Cardiac muscle cell (in vitro differentiated cells and primary cell): Measurements from ENCODE around the gene RELN. TPM values are rescaled to one million over a fixed set of nuclear protein-coding genes. Genes with fewer than 3 reads are reported as not detected.
"Not testable (repeated sequence)": the region's sequence is repeated elsewhere in the genome, so short reads cannot be mapped to it uniquely, and the experiment has no call there.

ENCODE experiments used
- DNase-seq, 2 donors: peaks; one replicate each; pipeline versions ENCODE4 v3.0.0 to v3.0.0-alpha.2; 2010 to 2017; ENCODE audit warnings: low read depth in 1 of 2, low spot score in 1 of 2
- H3K27ac ChIP-seq: fragments of 200-600 bp; sonication (generic); 2 replicates; pipeline ENCODE4 v1.5.1; 2016
- H3K27me3 ChIP-seq: fragments of 200-600 bp; sonication (generic); 2 replicates; pipeline ENCODE4 v1.6.0; 2016; ENCODE audit warnings: control low read depth
- H3K36me3 ChIP-seq: fragments of 200-600 bp; sonication (generic); 2 replicates; pipeline ENCODE4 v1.5.1; 2016; ENCODE audit warnings: control low read depth
- H3K4me1 ChIP-seq: fragments of 200-600 bp; sonication (generic); 2 replicates; pipeline ENCODE4 v1.8.1; 2017; ENCODE audit warnings: low read depth, mild to moderate bottlenecking, mixed run types
- H3K4me3 ChIP-seq: fragments of 200-600 bp; sonication (generic); 2 replicates; pipeline ENCODE4 v1.5.1; 2016; ENCODE audit warnings: mild to moderate bottlenecking
- H3K9me3 ChIP-seq: fragments of 200-600 bp; sonication (generic); 2 replicates; pipeline ENCODE4 v1.5.1; 2017; ENCODE audit warnings: low read depth, mild to moderate bottlenecking, control low read depth
- polyA plus RNA-seq: library from polyadenylated mRNA; unstranded; fragments of >200 nt; fragmentation: Nextera tagmentation; extraction: Ambion mirVana; gene quantifications from 2 replicates; pipeline ENCODE4 v1.2.1, GENCODE V29; 2016
- total RNA-seq: library from RNA; depleted of rRNA; stranded (reverse); fragments of >200 nt; gene quantifications from 2 replicates; pipeline ENCODE4 v1.2.3, GENCODE V29; 2016
- TF ChIP-seq, protein P1 (sequence below): IDR thresholded peaks from 2 replicates; pipeline ENCODE4 v1.5.1; 2012; ENCODE audit warnings: low read depth, mild to moderate bottlenecking, low read length

Gene RELN
- total and polyA plus RNA-seq, 2 experiments from 2014 or later: 19.2 to 46.9 TPM

DNA sequence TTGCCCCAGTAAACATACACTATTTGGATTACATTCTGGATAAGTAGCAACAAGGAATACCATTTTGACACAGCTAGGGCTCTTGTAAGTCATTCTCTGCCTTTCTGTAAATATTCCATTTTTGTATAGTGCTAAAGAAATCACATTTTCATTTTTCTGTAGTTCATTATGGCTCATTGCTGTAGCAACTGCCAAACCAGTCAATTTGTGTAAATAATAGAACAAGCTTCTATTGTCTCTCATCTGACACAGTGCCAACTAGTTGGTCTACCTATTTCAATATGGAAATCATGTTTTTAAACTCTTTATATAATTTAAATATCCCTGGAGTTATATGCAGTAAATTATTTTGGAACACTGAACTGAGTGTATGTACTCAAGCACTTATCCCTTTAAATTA lies 193.7 kb downstream of the RELN start:
- H3K4me1 ChIP-seq: no peaks in the 10 kb centered on the region
- no peak for DNase-seq
- no peak overlapping the region for H3K27ac ChIP-seq
- H3K4me3 ChIP-seq: no peak overlapping the region
- no peaks in the 10 kb centered on the region for H3K36me3 ChIP-seq
- H3K9me3 ChIP-seq: no peaks in the 10 kb centered on the region
- TF ChIP-seq, protein P1, sequence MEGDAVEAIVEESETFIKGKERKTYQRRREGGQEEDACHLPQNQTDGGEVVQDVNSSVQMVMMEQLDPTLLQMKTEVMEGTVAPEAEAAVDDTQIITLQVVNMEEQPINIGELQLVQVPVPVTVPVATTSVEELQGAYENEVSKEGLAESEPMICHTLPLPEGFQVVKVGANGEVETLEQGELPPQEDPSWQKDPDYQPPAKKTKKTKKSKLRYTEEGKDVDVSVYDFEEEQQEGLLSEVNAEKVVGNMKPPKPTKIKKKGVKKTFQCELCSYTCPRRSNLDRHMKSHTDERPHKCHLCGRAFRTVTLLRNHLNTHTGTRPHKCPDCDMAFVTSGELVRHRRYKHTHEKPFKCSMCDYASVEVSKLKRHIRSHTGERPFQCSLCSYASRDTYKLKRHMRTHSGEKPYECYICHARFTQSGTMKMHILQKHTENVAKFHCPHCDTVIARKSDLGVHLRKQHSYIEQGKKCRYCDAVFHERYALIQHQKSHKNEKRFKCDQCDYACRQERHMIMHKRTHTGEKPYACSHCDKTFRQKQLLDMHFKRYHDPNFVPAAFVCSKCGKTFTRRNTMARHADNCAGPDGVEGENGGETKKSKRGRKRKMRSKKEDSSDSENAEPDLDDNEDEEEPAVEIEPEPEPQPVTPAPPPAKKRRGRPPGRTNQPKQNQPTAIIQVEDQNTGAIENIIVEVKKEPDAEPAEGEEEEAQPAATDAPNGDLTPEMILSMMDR: no peak
- H3K27me3 ChIP-seq: no peaks in the 10 kb centered on the region

DNA sequence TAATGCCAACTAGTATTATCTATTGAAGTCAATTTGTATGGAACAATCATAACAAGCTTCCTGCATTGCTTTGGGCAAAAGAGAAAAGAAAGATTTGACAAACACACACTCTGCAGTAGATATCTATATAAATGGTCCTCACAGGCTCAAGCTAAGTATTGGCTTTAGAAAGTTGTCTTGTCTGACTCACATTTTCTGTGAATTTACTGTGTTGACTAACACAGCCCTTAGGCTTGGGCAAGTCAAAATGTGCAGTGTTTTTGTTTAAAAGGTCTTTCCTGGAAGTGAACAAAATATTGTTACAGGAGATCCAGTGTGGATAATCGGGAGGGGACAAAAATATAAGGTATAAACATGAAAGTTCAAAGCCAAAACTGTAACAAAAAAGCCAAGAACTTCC lies 194.4 kb downstream of the RELN start:
- no peak for DNase-seq
- Histone ChIP-seq H3K27me3 (no peaks in the 10 kb centered on the region), H3K36me3 (no peaks in the 10 kb centered on the region), H3K4me3 (no peak overlapping the region), H3K27ac (no peak overlapping the region), H3K4me1 (no peaks in the 10 kb centered on the region), H3K9me3 (no peaks in the 10 kb centered on the region)
- TF ChIP-seq, protein P1: no peak

DNA sequence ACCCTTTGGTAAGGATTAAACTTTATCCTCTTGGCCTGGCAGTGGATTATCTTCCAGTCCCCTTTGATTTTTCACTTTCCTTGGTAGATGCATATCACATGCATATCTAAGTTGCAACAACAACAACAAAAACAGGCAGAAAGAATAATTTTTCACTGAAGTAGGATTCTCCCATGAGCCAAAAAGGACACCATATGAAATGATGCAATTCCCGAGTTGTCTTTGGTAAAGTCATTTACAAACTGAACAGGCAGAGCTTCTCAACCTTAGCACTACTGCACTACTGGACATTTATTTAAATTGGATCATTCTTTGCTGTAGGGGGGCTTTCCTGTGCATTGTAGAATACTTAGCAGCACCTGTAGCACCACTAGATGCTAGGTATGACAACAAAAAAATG lies 195.0 kb downstream of the RELN start:
- DNase-seq: no peak
- TF ChIP-seq, protein P1: no peak
- H3K27ac ChIP-seq: no peak overlapping the region
- no peaks in the 10 kb centered on the region for H3K36me3 ChIP-seq
- no peak overlapping the region for H3K4me3 ChIP-seq
- H3K4me1 ChIP-seq: no peaks in the 10 kb centered on the region
- no peaks in the 10 kb centered on the region for H3K27me3 ChIP-seq
- no peaks in the 10 kb centered on the region for H3K9me3 ChIP-seq

DNA sequence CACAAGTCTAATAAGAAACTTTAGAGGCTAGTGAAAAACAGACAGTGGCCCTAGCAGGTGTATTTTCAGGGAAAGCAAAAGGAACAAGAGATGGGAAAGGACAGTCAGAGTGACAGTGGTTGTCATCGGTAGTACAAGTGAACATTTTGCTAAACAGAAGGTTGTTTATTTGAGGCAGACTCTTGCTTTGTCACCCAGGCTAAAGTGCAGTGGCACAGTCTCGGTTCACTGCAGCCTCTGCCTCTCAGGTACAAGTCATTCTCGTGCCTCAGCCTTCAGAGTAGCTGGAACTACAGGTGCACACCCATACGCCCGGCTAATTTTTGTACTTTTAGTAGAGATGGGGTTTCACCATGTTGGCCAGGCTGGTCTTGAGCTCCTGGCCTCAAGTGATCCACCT lies 195.8 kb downstream of the RELN start:
- Histone ChIP-seq H3K4me3 (no peak overlapping the region), H3K9me3 (no peaks in the 10 kb centered on the region), H3K27ac (no peak overlapping the region), H3K4me1 (no peaks in the 10 kb centered on the region), H3K36me3 (no peaks in the 10 kb centered on the region), H3K27me3 (no peaks in the 10 kb centered on the region)
- DNase-seq: no peak
- TF ChIP-seq, protein P1: no peak

GRCh38 chr7:103791894-103792293 lies 197.6 kb downstream of the RELN start:
- Histone ChIP-seq H3K9me3 (no peaks in the 10 kb centered on the region), H3K36me3 (no peaks in the 10 kb centered on the region), H3K4me1 (no peaks in the 10 kb centered on the region), H3K27me3 (no peaks in the 10 kb centered on the region), H3K27ac (no peak overlapping the region), H3K4me3 (no peak overlapping the region)
- TF ChIP-seq, protein P1: no peak
- DNase-seq: no peak

- not testable (repeated sequence) for H3K36me3 ChIP-seq, H3K27me3 ChIP-seq, H3K27ac ChIP-seq, H3K4me3 ChIP-seq, H3K4me1 ChIP-seq, DNase-seq, H3K9me3 ChIP-seq
These were observed 202.4 kb downstream of the RELN start for GRCh38 chr7:103787041-103787440.
